OCI-LY1 (cell line): ENCODE data around the gene CEP128.

Experiments used
- CTCF ChIP-seq: fragments of 200-600 bp; sonication (generic), shearing (Covaris generic); IDR thresholded peaks from 2 replicates; pipeline ENCODE4 v1.5.1; 2017; ENCODE audit warnings: mild to moderate bottlenecking, antibody characterized with exemption, low read length, moderate library complexity, mixed read lengths
- EZH2 ChIP-seq: fragments of 200-600 bp; sonication (generic), shearing (Covaris generic); IDR thresholded peaks from 2 replicates; pipeline ENCODE4 v1.8.0; 2017; ENCODE audit warnings: borderline replicate concordance, mixed run types, mild to moderate bottlenecking, antibody characterized with exemption, low read length, moderate library complexity, mixed read lengths

GRCh38 chr14:80988735-80989429 is 47.3 kb upstream of the CEP128 start:
- TF ChIP-seq CTCF (no peak), EZH2 (no peak)
